ENCODE data around the gene SRRM4.

SRRM4 gene

GRCh38 chr12:119115296-119115905 lies 134.1 kb downstream of the SRRM4 start:
- Mint-ChIP-seq H3K4me3 (no peak overlapping the region), H3K27ac (no peak overlapping the region), H3K4me1 (no peaks in the 10 kb centered on the region), H3K9me3 (peaks cover 5 to 7% of the 10 kb centered on the region in 2 donors), H3K27me3 (no peaks in the 10 kb centered on the region)
- ATAC-seq, result no peak
- DNase-seq, result peak in 1 of 2 donors; percentile 24

DNA sequence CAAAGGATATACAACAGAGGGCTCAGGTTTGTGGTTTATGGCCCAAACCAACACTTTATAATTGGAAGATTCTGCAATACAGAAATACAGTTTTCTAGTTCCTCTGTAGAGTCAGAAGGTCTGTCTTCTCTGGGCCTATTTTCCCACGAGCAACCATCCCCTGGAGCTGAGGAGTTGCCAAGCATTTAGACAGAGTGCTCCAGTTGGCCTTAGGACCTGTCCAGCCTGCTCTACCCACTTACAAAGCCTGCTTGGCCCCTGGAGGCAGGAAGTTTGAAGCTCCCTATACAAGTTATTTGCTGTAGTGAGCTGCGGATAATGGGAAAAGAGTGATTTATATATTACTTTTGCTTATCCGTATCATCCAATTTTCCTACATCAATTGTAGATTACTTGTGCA lies 136.6 kb downstream of the SRRM4 start:
- Mint-ChIP-seq H3K4me1 (no peaks in the 10 kb centered on the region), H3K27me3 (no peaks in the 10 kb centered on the region), H3K27ac (no peak overlapping the region), H3K4me3 (no peak overlapping the region), H3K9me3 (no peaks in the 10 kb centered on the region)
- no peak for ATAC-seq
- DNase-seq, result no peak

- Mint-ChIP-seq H3K27ac (no peak overlapping the region), H3K4me1 (no peaks in the 10 kb centered on the region), H3K27me3 (no peaks in the 10 kb centered on the region), H3K4me3 (no peak overlapping the region), H3K9me3 (no peaks in the 10 kb centered on the region)
- no peak for ATAC-seq
- DNase-seq, result no peak
Observed at GRCh38 chr12:119118625-119119024, 137.3 kb downstream of the SRRM4 start.

- Mint-ChIP-seq H3K9me3 (no peaks in the 10 kb centered on the region), H3K27ac (no peak overlapping the region), H3K27me3 (no peaks in the 10 kb centered on the region), H3K4me3 (no peak overlapping the region), H3K4me1 (no peaks in the 10 kb centered on the region)
- no peak for DNase-seq
- no peak for ATAC-seq
Observed at GRCh38 chr12:119122047-119122446, 140.7 kb downstream of the SRRM4 start.

DNA sequence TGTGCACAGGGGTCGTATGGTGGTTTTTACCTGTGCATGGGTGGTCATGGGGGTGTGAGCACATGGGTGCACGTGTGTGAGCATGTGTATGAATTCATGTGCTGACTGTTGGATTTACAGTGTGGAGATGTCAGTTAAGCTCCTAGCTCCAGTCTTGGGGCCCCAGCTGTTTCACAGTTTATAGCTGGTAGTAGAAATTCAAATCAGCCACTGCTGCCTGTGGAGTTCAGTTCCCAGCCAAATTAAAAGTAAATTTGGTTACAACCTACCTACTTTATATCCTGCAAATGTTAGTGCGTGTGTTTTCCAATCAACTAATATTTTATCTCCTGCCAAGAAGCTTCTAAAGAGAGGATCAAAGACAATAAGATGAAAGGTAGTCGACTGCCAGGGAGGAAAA lies 141.4 kb downstream of the SRRM4 start:
- Mint-ChIP-seq H3K9me3 (no peaks in the 10 kb centered on the region), H3K27ac (no peak overlapping the region), H3K4me3 (no peak overlapping the region), H3K4me1 (no peaks in the 10 kb centered on the region), H3K27me3 (no peaks in the 10 kb centered on the region)
- no peak for DNase-seq
- ATAC-seq, result no peak

DNA sequence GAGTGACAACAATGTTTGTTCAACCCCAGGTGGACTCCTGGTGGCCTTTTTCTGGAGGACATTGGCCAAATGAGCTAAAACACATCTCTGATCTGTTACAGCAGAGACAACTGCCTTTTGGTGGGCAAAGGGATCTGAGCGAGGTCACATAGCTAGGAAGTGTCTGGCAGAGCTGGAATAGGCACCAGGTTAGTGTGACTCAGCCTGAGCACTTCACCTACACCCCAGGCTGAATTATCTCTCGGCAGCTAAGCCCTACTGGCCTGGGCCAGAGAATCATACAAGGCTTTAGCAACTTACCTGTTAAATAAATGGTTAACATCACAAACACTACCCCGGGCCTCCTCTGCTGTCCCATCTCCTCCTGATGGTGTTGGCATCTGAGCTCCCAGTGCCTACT lies 147.2 kb downstream of the SRRM4 start:
- ATAC-seq, result no peak
- H3K4me3 Mint-ChIP-seq, result no peak overlapping the region
- H3K4me1 Mint-ChIP-seq, result no peaks in the 10 kb centered on the region

GRCh38 chr12:119129827-119130434 lies 148.6 kb downstream of the SRRM4 start:
- ATAC-seq (no peak), DNase-seq (no peak)
- H3K4me1 Mint-ChIP-seq, result no peaks in the 10 kb centered on the region
- H3K27me3 Mint-ChIP-seq, result no peaks in the 10 kb centered on the region
- H3K4me3 Mint-ChIP-seq, result no peak overlapping the region
- peaks cover 22 to 24% of the 10 kb centered on the region in 2 donors for H3K9me3 Mint-ChIP-seq
- H3K27ac Mint-ChIP-seq, result no peak overlapping the region

More for the DNA sequence above, 147.2 kb downstream of the SRRM4 start:
- H3K9me3 Mint-ChIP-seq, result peaks cover 17 to 21% of the 10 kb centered on the region in 2 donors
- no peak overlapping the region for H3K27ac Mint-ChIP-seq
- no peaks in the 10 kb centered on the region for H3K27me3 Mint-ChIP-seq
- DNase-seq, result no peak

DNA sequence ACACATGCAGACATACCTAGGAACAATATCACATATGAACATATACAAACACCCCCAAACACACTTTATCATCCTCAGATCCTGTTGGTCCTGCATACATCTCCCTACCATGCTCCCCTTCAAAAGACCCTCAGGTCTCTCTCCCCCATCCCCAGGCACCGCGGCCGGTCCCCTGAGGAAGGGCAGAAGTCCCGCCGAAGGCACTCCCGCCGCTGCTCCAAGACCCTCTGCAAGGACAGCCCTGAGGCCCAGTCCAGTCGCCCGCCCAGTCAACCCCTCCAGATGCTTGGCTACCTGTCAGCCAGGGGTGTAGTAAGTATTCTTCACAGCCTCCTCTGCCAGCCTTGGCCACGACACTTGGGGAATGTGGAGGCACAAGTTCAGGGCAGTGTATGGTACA lies 149.2 kb downstream of the SRRM4 start:
- H3K27me3 Mint-ChIP-seq, result no peaks in the 10 kb centered on the region
- H3K4me1 Mint-ChIP-seq, result no peaks in the 10 kb centered on the region
- H3K9me3 Mint-ChIP-seq, result peaks cover 24 to 26% of the 10 kb centered on the region in 2 donors
- no peak for ATAC-seq
- no peak overlapping the region for H3K4me3 Mint-ChIP-seq
- no peak for DNase-seq
- H3K27ac Mint-ChIP-seq, result no peak overlapping the region

DNA sequence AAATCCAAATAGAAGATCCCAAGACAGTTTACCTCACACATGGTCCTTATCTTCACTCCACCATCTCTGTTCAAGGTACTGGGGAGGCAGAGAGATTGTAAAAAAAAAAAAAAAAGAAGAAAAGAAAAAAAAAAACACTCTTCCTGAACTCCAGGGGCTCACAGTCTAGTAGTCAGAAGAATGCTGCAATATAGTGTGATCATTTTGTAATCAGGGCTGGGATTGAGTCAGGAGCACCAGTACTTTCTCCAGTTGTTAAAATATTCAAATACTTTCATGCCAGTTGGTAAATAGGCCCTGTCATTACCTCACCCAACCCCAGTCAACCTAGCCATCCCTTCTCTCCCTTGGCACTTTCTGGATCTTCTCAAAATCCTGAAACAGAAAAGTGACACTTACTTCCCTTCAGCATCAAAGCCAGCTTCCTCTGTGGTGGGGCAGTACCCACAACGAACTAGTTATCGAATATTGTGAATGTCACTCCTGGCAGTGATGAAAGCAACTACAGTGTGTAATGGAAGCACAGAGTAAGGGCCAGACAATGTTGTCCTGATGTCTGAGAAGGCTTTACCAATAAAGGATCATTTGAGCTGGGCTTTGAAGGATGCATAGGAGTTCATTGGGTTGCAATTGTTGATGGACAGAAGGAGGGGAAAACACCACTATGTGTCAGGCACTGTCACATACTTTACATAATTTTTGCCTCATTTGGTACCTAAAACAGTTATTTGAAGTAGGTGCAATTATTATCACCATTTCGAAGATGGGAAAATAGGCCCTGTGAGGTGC lies 153.1 kb downstream of the SRRM4 start:
- H3K27ac Mint-ChIP-seq, result no peak overlapping the region
- peaks cover 23 to 31% of the 10 kb centered on the region in 2 donors for H3K9me3 Mint-ChIP-seq
- H3K4me1 Mint-ChIP-seq, result no peaks in the 10 kb centered on the region
- DNase-seq, result no peak
- no peaks in the 10 kb centered on the region for H3K27me3 Mint-ChIP-seq
- no peak overlapping the region for H3K4me3 Mint-ChIP-seq
- no peak for ATAC-seq

GRCh38 chr12:119136811-119137410 lies 155.6 kb downstream of the SRRM4 start:
- H3K27ac Mint-ChIP-seq, result no peak overlapping the region
- DNase-seq (no peak), ATAC-seq (no peak)
- no peak overlapping the region for H3K4me3 Mint-ChIP-seq
- H3K4me1 Mint-ChIP-seq, result no peaks in the 10 kb centered on the region
- H3K27me3 Mint-ChIP-seq, result no peaks in the 10 kb centered on the region
- H3K9me3 Mint-ChIP-seq, result peaks cover 9 to 16% of the 10 kb centered on the region in 2 donors

GRCh38 chr12:119139448-119139847 lies 158.1 kb downstream of the SRRM4 start:
- peaks cover 0 to 16% of the 10 kb centered on the region in 2 donors for H3K9me3 Mint-ChIP-seq
- no peak overlapping the region for H3K4me3 Mint-ChIP-seq
- no peak overlapping the region for H3K27ac Mint-ChIP-seq
- H3K4me1 Mint-ChIP-seq, result no peaks in the 10 kb centered on the region
- no peak for ATAC-seq
- peaks cover 9% of the 10 kb centered on the region for H3K27me3 Mint-ChIP-seq
- DNase-seq, result no peak

DNA sequence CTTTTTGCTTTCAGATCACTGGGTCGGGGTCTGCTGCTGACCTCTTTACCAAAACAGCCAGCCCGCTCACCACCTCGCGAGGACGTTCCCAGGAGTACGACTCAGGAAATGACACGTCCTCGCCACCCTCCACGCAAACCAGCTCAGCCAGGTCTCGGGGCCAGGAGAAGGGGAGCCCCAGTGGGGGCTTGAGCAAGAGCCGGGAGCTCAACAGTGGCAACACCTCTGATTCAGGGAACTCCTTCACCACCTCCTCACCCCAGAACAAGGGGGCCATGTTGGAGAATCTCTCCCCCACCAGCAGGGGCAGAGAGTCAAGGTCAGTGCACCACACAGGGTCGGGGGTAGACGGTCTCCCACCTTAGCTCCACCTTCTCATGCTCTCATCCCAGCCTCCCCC lies 164.0 kb downstream of the SRRM4 start:
- H3K27ac Mint-ChIP-seq, result no peak overlapping the region
- H3K4me3 Mint-ChIP-seq, result no peak overlapping the region
- no peaks in the 10 kb centered on the region for H3K9me3 Mint-ChIP-seq
- peaks cover 21% of the 10 kb centered on the region for H3K27me3 Mint-ChIP-seq
- no peak for DNase-seq
- no peaks in the 10 kb centered on the region for H3K4me1 Mint-ChIP-seq
- no peak for ATAC-seq

GRCh38 chr12:119147847-119148448 lies 166.6 kb downstream of the SRRM4 start:
- ATAC-seq, result no peak
- no peaks in the 10 kb centered on the region for H3K4me1 Mint-ChIP-seq
- H3K27me3 Mint-ChIP-seq, result peaks cover 21% of the 10 kb centered on the region
- no peak for DNase-seq
- peaks cover 0 to 21% of the 10 kb centered on the region in 2 donors for H3K9me3 Mint-ChIP-seq
- H3K4me3 Mint-ChIP-seq, result no peak overlapping the region
- H3K27ac Mint-ChIP-seq, result no peak overlapping the region

- Mint-ChIP-seq H3K4me3 (no peak overlapping the region), H3K27me3 (peaks cover 26% of the 10 kb centered on the region), H3K27ac (peak overlapping the region in 1 of 2 donors; percentile 45), H3K4me1 (peaks cover 9% of the 10 kb centered on the region), H3K9me3 (peaks cover 6 to 32% of the 10 kb centered on the region in 2 donors)
- no peak for ATAC-seq
- DNase-seq, result no peak
Observed at GRCh38 chr12:119149270-119149669, 167.9 kb downstream of the SRRM4 start.

GRCh38 chr12:119151445-119152026 lies 170.2 kb downstream of the SRRM4 start:
- DNase-seq (no peak), ATAC-seq (no peak)
- Mint-ChIP-seq H3K9me3 (peaks cover 6 to 33% of the 10 kb centered on the region in 2 donors), H3K4me3 (no peak overlapping the region), H3K27me3 (peaks cover 14% of the 10 kb centered on the region), H3K27ac (no peak overlapping the region), H3K4me1 (peaks cover 9% of the 10 kb centered on the region)

Measured in stimulated activated naive CD8-positive, alpha-beta T cell treated with anti-CD3 and anti-CD28 coated beads, Interleukin-15, amount 100 ng/mL, for 72 hours (primary cell).